Measurements from ENCODE around the gene ERC2.

GRCh38 chr3:55620351-55621025, 847.8 kb downstream of the ERC2 start:
- no peak for TF ChIP-seq CTCF (IDR thresholded peaks at IDR 0.05)
- no peak for TF ChIP-seq CHD2 (IDR thresholded peaks at IDR 0.05; ENCODE audit: low read length, partially characterized antibody)
